CD14-positive monocyte (primary cell): Measurements from ENCODE around the gene CLCN5. TPM values are rescaled to one million over a fixed set of nuclear protein-coding genes. Genes with fewer than 3 reads are reported as not detected.

ENCODE experiments used
- DNase-seq, 3 donors: peaks; one replicate each; pipeline ENCODE4 v3.0.0-alpha.2; 2011 to 2022
- H2AFZ ChIP-seq: 2 replicates; pipeline ENCODE4 v1.6.0; 2012; ENCODE audit warnings: mild to moderate bottlenecking, low read depth, low read length, inconsistent platforms; ENCODE audit not compliant: insufficient read depth, poor library complexity, severe bottlenecking
- H3K27ac ChIP-seq, 2 donors: 1 replicate in 1 of 2; 2 replicates in 1 of 2; pipeline ENCODE4 v1.5.1; 2012 to 2013; ENCODE audit warnings: low read length in 2 of 2, control low read depth in 1 of 2, inconsistent platforms in 1 of 2, low read depth in 1 of 2, mild to moderate bottlenecking in 1 of 2
- H3K27me3 ChIP-seq, 2 donors: one replicate each; pipeline versions ENCODE4 v1.6.0 to v1.6.1; 2011 to 2013; ENCODE audit warnings: low read length in 2 of 2; ENCODE audit not compliant: control insufficient read depth in 2 of 2, insufficient read depth in 2 of 2
- H3K36me3 ChIP-seq, 2 donors: replicated peaks in 1 of 2; 1 replicate in 1 of 2; 2 replicates in 1 of 2; pipeline versions ENCODE4 v1.5.1 to v1.6.1; 2012 to 2013; ENCODE audit warnings: low read length in 2 of 2, control low read depth in 1 of 2, inconsistent platforms in 1 of 2, mild to moderate bottlenecking in 1 of 2; ENCODE audit not compliant: insufficient read depth in 2 of 2, control insufficient read depth in 1 of 2
- H3K4me1 ChIP-seq, 2 donors: 1 replicate in 1 of 2; 2 replicates in 1 of 2; pipeline versions ENCODE4 v1.5.1 to v1.6.1; 2012 to 2013; ENCODE audit warnings: low read length in 2 of 2, control low read depth in 1 of 2, inconsistent platforms in 1 of 2, mild to moderate bottlenecking in 1 of 2, moderate library complexity in 1 of 2; ENCODE audit not compliant: insufficient read depth in 2 of 2, control insufficient read depth in 1 of 2
- H3K4me2 ChIP-seq: replicated peaks from 2 replicates; pipeline ENCODE3; 2012; ENCODE audit warnings: low read length, moderate library complexity, mild to moderate bottlenecking; ENCODE audit not compliant: poor library complexity, severe bottlenecking; ENCODE audit errors: extremely low read depth
- H3K4me3 ChIP-seq, 3 experiments: fragments of 200-600 bp in 1 of 3; sonication (generic) in 1 of 3; replicated peaks in 1 of 3; 1 replicate in 2 of 3; 2 replicates in 1 of 3; pipeline ENCODE4 v1.5.1; 2011 to 2013; ENCODE audit warnings: low read length in 3 of 3, mild to moderate bottlenecking in 3 of 3, control low read depth in 2 of 3, low read depth in 2 of 3, inconsistent platforms in 1 of 3, moderate library complexity in 1 of 3
- H3K79me2 ChIP-seq: 2 replicates; pipeline ENCODE4 v1.6.0; 2012; ENCODE audit warnings: mild to moderate bottlenecking, control low read depth, inconsistent platforms, low read length, moderate library complexity; ENCODE audit not compliant: insufficient read depth
- H3K9ac ChIP-seq: 2 replicates; pipeline ENCODE4 v1.6.0; 2017; ENCODE audit warnings: low read length, mild to moderate bottlenecking; ENCODE audit not compliant: insufficient read depth, poor library complexity, severe bottlenecking
- H3K9me3 ChIP-seq, 2 donors: replicated peaks in 1 of 2; 1 replicate in 1 of 2; 2 replicates in 1 of 2; pipeline versions ENCODE4 v1.5.1 to v1.6.1; 2012 to 2013; ENCODE audit warnings: low read length in 2 of 2, control low read depth in 1 of 2; ENCODE audit not compliant: control insufficient read depth in 1 of 2, insufficient read depth in 1 of 2
- H4K20me1 ChIP-seq: 2 replicates; pipeline ENCODE4 v1.6.0; 2012; ENCODE audit warnings: mild to moderate bottlenecking, low read length, control low read depth, moderate library complexity; ENCODE audit not compliant: insufficient read depth
- H3K27ac Mint-ChIP-seq, 7 donors: one replicate each; pipeline ENCODE4 v1.8.0; 2020; ENCODE audit warnings: mild to moderate bottlenecking in 7 of 7, mixed read lengths in 7 of 7, moderate library complexity in 6 of 7, inconsistent platforms in 2 of 7
- H3K27me3 Mint-ChIP-seq, 3 donors: one replicate each; pipeline ENCODE4 v1.8.0; 2021 to 2022; ENCODE audit warnings: low read depth in 3 of 3, mild to moderate bottlenecking in 3 of 3, mixed read lengths in 3 of 3, moderate library complexity in 3 of 3, inconsistent platforms in 1 of 3
- H3K36me3 Mint-ChIP-seq, 2 donors: one replicate each; pipeline ENCODE4 v1.8.0; 2020; ENCODE audit warnings: mixed read lengths in 2 of 2, inconsistent platforms in 1 of 2, mild to moderate bottlenecking in 1 of 2
- H3K4me1 Mint-ChIP-seq: one replicate; pipeline ENCODE4 v1.8.0; 2020; ENCODE audit warnings: mild to moderate bottlenecking, mixed read lengths
- H3K4me3 Mint-ChIP-seq, 2 donors: one replicate each; pipeline ENCODE4 v1.8.0; 2020; ENCODE audit warnings: mild to moderate bottlenecking in 2 of 2, mixed read lengths in 2 of 2, moderate library complexity in 1 of 2
- H3K9me3 Mint-ChIP-seq, 7 donors: one replicate each; pipeline ENCODE4 v1.8.0; 2020 to 2022; ENCODE audit warnings: mixed read lengths in 7 of 7, mild to moderate bottlenecking in 6 of 7, moderate library complexity in 6 of 7, inconsistent platforms in 2 of 7
- WGBS: methylation state at CpG from one replicate; pipeline ENCODE4 v1.1.5; 2013; ENCODE audit warnings: missing lambda C conversion rate; ENCODE audit not compliant: insufficient coverage; 5-methylcytosine and 5-hydroxymethylcytosine counted together
- intact Hi-C, 2 donors: fragments of 100-400 bp; cut with micrococcal nuclease; formaldehyde crosslinking; loops; one replicate each; pipeline versions ENCODE4 v1.15.0 to v1.15.1; 2023
- polyA plus RNA-seq, 3 donors: library from polyadenylated mRNA; depleted of rRNA in 1 of 3; unstranded in 2 of 3; stranded (reverse) in 1 of 3; fragments of 300-500 nt in 2 of 3; fragments of >200 nt in 1 of 3; fragmentation: Illumina TruSeq in 2 of 3; gene quantifications; 1 replicate in 2 of 3; 2 replicates in 1 of 3; pipeline ENCODE4 v1.2.3, GENCODE V29; 2012 to 2021
- TF ChIP-seq, protein P1 (sequence below): fragments of 200-600 bp; IDR thresholded peaks from one replicate; pipeline ENCODE4 v1.8.0; 2022; ENCODE audit warnings: antibody characterized with exemption, mild to moderate bottlenecking

CLCN5 gene
- polyA plus RNA-seq, 3 donors = 4.1 to 4.2 (median 4.1) TPM

DNA sequence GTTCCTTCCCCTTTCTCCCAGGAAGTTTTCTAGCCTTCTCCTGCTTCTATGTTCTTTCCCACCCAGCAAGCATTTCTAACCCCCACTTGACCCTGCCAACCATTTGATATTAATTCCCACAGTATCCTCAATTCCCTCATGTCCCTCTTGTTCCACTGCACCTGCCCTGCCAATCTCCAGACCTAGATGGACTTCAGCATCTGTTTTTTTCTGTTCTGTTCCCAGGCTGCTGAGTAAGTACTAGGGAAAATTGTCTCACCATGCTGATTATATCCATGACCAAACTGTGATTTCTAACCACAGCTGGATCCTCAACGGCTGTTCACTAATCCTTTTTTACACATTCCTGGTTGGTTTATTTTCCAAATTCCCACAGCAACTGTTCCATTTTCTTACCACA is 37.7 kb downstream of the CLCN5 start:
- no CpG with 5 or more reads among the region's 1 CpG for WGBS
- DNase-seq = no peak
- Histone ChIP-seq H4K20me1 (no peaks in the 10 kb centered on the region), H3K9ac (no peak overlapping the region), H3K27me3 (no peaks in the 10 kb centered on the region), H3K4me1 (peaks cover 25 to 32% of the 10 kb centered on the region in 2 donors), H3K79me2 (no peaks in the 10 kb centered on the region), H3K27ac (peak overlapping the region in 1 of 2 donors; percentile 73), H2AFZ (no peak overlapping the region), H3K36me3 (no peaks in the 10 kb centered on the region), H3K9me3 (no peaks in the 10 kb centered on the region), H3K4me3 (no peak overlapping the region), H3K4me2 (no peak overlapping the region)
- TF ChIP-seq, protein P1, sequence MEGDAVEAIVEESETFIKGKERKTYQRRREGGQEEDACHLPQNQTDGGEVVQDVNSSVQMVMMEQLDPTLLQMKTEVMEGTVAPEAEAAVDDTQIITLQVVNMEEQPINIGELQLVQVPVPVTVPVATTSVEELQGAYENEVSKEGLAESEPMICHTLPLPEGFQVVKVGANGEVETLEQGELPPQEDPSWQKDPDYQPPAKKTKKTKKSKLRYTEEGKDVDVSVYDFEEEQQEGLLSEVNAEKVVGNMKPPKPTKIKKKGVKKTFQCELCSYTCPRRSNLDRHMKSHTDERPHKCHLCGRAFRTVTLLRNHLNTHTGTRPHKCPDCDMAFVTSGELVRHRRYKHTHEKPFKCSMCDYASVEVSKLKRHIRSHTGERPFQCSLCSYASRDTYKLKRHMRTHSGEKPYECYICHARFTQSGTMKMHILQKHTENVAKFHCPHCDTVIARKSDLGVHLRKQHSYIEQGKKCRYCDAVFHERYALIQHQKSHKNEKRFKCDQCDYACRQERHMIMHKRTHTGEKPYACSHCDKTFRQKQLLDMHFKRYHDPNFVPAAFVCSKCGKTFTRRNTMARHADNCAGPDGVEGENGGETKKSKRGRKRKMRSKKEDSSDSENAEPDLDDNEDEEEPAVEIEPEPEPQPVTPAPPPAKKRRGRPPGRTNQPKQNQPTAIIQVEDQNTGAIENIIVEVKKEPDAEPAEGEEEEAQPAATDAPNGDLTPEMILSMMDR = no peak
- peaks cover 0 to 2% (median 0%) of the 10 kb centered on the region in 3 donors for H3K27me3 Mint-ChIP-seq
- no peak overlapping the region for H3K27ac Mint-ChIP-seq
- H3K4me3 Mint-ChIP-seq = no peak overlapping the region
- H3K36me3 Mint-ChIP-seq = no peaks in the 10 kb centered on the region
- intact Hi-C loops = no loop called here
- H3K4me1 Mint-ChIP-seq = peaks cover 5% of the 10 kb centered on the region
- H3K9me3 Mint-ChIP-seq = no peaks in the 10 kb centered on the region

DNA sequence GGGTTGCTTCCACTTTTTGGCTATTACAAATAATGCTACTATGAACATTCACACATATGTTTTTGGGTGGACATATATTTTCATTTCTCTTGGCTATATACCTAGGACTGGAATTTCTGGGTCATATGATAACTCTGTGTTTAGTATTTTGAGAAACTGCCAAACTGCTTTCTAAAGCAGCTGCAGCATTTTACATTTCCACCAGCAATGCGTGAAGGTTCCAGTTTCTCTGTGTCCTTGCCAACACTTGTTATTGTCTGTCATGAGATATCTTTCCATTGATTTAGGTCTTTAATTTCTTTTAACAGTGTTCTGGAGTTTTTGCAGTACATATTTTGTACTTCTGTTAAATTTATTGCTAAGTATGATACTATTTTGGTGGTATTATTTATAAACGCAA is 48.3 kb downstream of the CLCN5 start:
- H3K27me3 ChIP-seq = no peaks in the 10 kb centered on the region
- TF ChIP-seq, protein P1 = no peak
- no peaks in the 10 kb centered on the region for H3K4me1 ChIP-seq
- no peaks in the 10 kb centered on the region for H3K79me2 ChIP-seq
- no peaks in the 10 kb centered on the region for H3K27me3 Mint-ChIP-seq
- H3K9me3 ChIP-seq = no peaks in the 10 kb centered on the region
- no peak overlapping the region for H3K9ac ChIP-seq
- H3K4me3 ChIP-seq = no peak overlapping the region
- H3K9me3 Mint-ChIP-seq = peaks cover 0 to 3% (median 0%) of the 10 kb centered on the region in 7 donors
- H4K20me1 ChIP-seq = no peaks in the 10 kb centered on the region
- no peak overlapping the region for H3K27ac ChIP-seq
- H3K27ac Mint-ChIP-seq = no peak overlapping the region
- no CpG with 5 or more reads among the region's 2 CpGs for WGBS
- peaks cover 12 to 13% of the 10 kb centered on the region in 2 donors for H3K36me3 Mint-ChIP-seq
- no peak for DNase-seq
- H3K36me3 ChIP-seq = no peaks in the 10 kb centered on the region
- H3K4me2 ChIP-seq = no peak overlapping the region
- no peak overlapping the region for H2AFZ ChIP-seq
- H3K4me3 Mint-ChIP-seq = no peak overlapping the region
- H3K4me1 Mint-ChIP-seq = no peaks in the 10 kb centered on the region
- intact Hi-C loops = no loop called here
